OCI-LY1 (cell line): ENCODE measurements around the gene UBE2V1.

Experiments
- H2AFZ ChIP-seq: fragments of 200-600 bp; sonication (generic), shearing (Covaris generic); 2 replicates; pipeline ENCODE4 v1.6.0; 2014; ENCODE audit warnings: antibody characterized with exemption, mild to moderate bottlenecking, low read length
- H3F3A ChIP-seq: fragments of 200-600 bp; sonication (generic), shearing (Covaris generic); 2 replicates; pipeline ENCODE4 v1.6.0; 2014; ENCODE audit warnings: mild to moderate bottlenecking, antibody characterized with exemption, low read length, moderate library complexity; ENCODE audit not compliant: insufficient read depth
- H3K27ac ChIP-seq: fragments of 200-600 bp; sonication (generic); 2 replicates; pipeline ENCODE4 v1.5.1; 2014; ENCODE audit warnings: low read length, mixed run types, mild to moderate bottlenecking, low read depth; ENCODE audit not compliant: poor library complexity, severe bottlenecking
- H3K27me3 ChIP-seq: fragments of 200-600 bp; sonication (generic); 2 replicates; pipeline ENCODE4 v1.6.0; 2014; ENCODE audit warnings: antibody characterized with exemption, mild to moderate bottlenecking, low read length, moderate library complexity; ENCODE audit not compliant: insufficient read depth
- H3K36me3 ChIP-seq: fragments of 200-600 bp; sonication (generic); 2 replicates; pipeline ENCODE4 v1.6.1; 2014; ENCODE audit warnings: mild to moderate bottlenecking, antibody characterized with exemption, low read length, moderate library complexity, mixed read lengths; ENCODE audit not compliant: insufficient read depth
- H3K4me1 ChIP-seq: fragments of 200-600 bp; sonication (generic); 2 replicates; pipeline ENCODE4 v1.5.1; 2014; ENCODE audit warnings: mild to moderate bottlenecking, low read length, moderate library complexity; ENCODE audit not compliant: insufficient read depth, severe bottlenecking
- H3K4me2 ChIP-seq: fragments of 200-600 bp; sonication (generic), shearing (Covaris generic); 2 replicates; pipeline ENCODE4 v1.6.1; 2014; ENCODE audit warnings: low read length
- H3K4me3 ChIP-seq: fragments of 200-600 bp; sonication (generic); 2 replicates; pipeline ENCODE4 v1.5.1; 2014; ENCODE audit warnings: low read length, low read depth, mild to moderate bottlenecking, mixed read lengths; ENCODE audit not compliant: poor library complexity, severe bottlenecking
- H3K79me2 ChIP-seq: fragments of 200-600 bp; shearing (Covaris generic); 2 replicates; pipeline ENCODE4 v1.6.1; 2016; ENCODE audit warnings: mixed run types, low read length, mixed read lengths; ENCODE audit not compliant: insufficient read depth
- H3K9ac ChIP-seq: fragments of 200-600 bp; sonication (generic), shearing (Covaris generic); 2 replicates; pipeline ENCODE4 v1.6.1; 2014; ENCODE audit warnings: mild to moderate bottlenecking, low read length, mixed read lengths
- H3K9me2 ChIP-seq: fragments of 200-600 bp; sonication (generic), shearing (Covaris generic); 2 replicates; pipeline ENCODE4 v1.6.1; 2014; ENCODE audit warnings: low read depth, mild to moderate bottlenecking, low read length, mixed read lengths
- H3K9me3 ChIP-seq: fragments of 200-600 bp; shearing (Covaris generic); 2 replicates; pipeline ENCODE4 v1.6.1; 2014; ENCODE audit warnings: low read length, mixed read lengths
- H4K20me1 ChIP-seq: fragments of 200-600 bp; sonication (generic), shearing (Covaris generic); 2 replicates; pipeline ENCODE4 v1.6.0; 2016; ENCODE audit warnings: mild to moderate bottlenecking, low read length; ENCODE audit not compliant: insufficient read depth
- CTCF ChIP-seq: fragments of 200-600 bp; sonication (generic), shearing (Covaris generic); IDR thresholded peaks from 2 replicates; pipeline ENCODE4 v1.5.1; 2017; ENCODE audit warnings: mild to moderate bottlenecking, antibody characterized with exemption, low read length, moderate library complexity, mixed read lengths
- EZH2 ChIP-seq: fragments of 200-600 bp; sonication (generic), shearing (Covaris generic); IDR thresholded peaks from 2 replicates; pipeline ENCODE4 v1.8.0; 2017; ENCODE audit warnings: borderline replicate concordance, mixed run types, mild to moderate bottlenecking, antibody characterized with exemption, low read length, moderate library complexity, mixed read lengths

The UBE2V1 gene

GRCh38 chr20:50127587-50128519, 14.9 kb upstream of the UBE2V1 start:
- Histone ChIP-seq H3K9ac (no peak overlapping the region), H2AFZ (no peak overlapping the region), H3K4me1 (no peaks in the 10 kb centered on the region), H3K4me2 (no peak overlapping the region), H3K79me2 (no peaks in the 10 kb centered on the region), H3K36me3 (peaks cover 62% of the 10 kb centered on the region; the same call in 1 of the 2 replicates), H3F3A (no peaks in the 10 kb centered on the region), H3K9me2 (no peaks in the 10 kb centered on the region), H3K27me3 (no peaks in the 10 kb centered on the region), H3K27ac (no peak overlapping the region), H3K9me3 (no peaks in the 10 kb centered on the region), H3K4me3 (no peak overlapping the region), H4K20me1 (no peaks in the 10 kb centered on the region)
- TF ChIP-seq CTCF (no peak), EZH2 (no peak)

GRCh38 chr20:50126662-50127061, 13.7 kb upstream of the UBE2V1 start:
- no peaks in the 10 kb centered on the region for H3K9me2 ChIP-seq
- no peak overlapping the region for H2AFZ ChIP-seq
- H3K36me3 ChIP-seq = peaks cover 55% of the 10 kb centered on the region; the same call in 1 of the 2 replicates
- H3F3A ChIP-seq = no peaks in the 10 kb centered on the region
- no peak overlapping the region for H3K27ac ChIP-seq
- TF ChIP-seq CTCF (no peak), EZH2 (no peak)
- no peaks in the 10 kb centered on the region for H3K9me3 ChIP-seq
- H3K9ac ChIP-seq = no peak overlapping the region
- no peaks in the 10 kb centered on the region for H3K79me2 ChIP-seq
- H3K4me1 ChIP-seq = no peaks in the 10 kb centered on the region
- no peaks in the 10 kb centered on the region for H3K27me3 ChIP-seq
- H4K20me1 ChIP-seq = no peaks in the 10 kb centered on the region
- no peak overlapping the region for H3K4me3 ChIP-seq
- no peak overlapping the region for H3K4me2 ChIP-seq

GRCh38 chr20:50125279-50125678, 12.3 kb upstream of the UBE2V1 start:
- no peaks in the 10 kb centered on the region for H3K27me3 ChIP-seq
- no peak overlapping the region for H3K9ac ChIP-seq
- no peak overlapping the region for H3K27ac ChIP-seq
- H2AFZ ChIP-seq = no peak overlapping the region
- no peaks in the 10 kb centered on the region for H3F3A ChIP-seq
- H3K4me3 ChIP-seq = no peak overlapping the region
- peaks cover 45% of the 10 kb centered on the region; the same call in 1 of the 2 replicates for H3K36me3 ChIP-seq
- peaks cover 6% of the 10 kb centered on the region for H3K4me1 ChIP-seq
- no peaks in the 10 kb centered on the region for H3K79me2 ChIP-seq
- no peaks in the 10 kb centered on the region for H3K9me2 ChIP-seq
- no peaks in the 10 kb centered on the region for H3K9me3 ChIP-seq
- H4K20me1 ChIP-seq = no peaks in the 10 kb centered on the region
- H3K4me2 ChIP-seq = no peak overlapping the region
- no peak for TF ChIP-seq EZH2
- TF ChIP-seq CTCF = no peak
